LHCN-M2 (cell line): Measurements from ENCODE around the gene OSER1. TPM values are rescaled to one million over a fixed set of nuclear protein-coding genes. Genes with fewer than 3 reads are reported as not detected.
"Not testable (repeated sequence)": the region's sequence is repeated elsewhere in the genome, so short reads cannot be mapped to it uniquely, and the experiment has no call there.

Experiments used
- DNase-seq: peaks from one replicate; pipeline ENCODE4 v3.0.0-alpha.2; 2012; ENCODE audit warnings: low read depth
- polyA plus RNA-seq: library from polyadenylated mRNA; unstranded; fragments of >200 nt; gene quantifications from one replicate; pipeline ENCODE4 v1.2.1, GENCODE V29; 2012; ENCODE audit warnings: missing spikeins
- total RNA-seq: library from RNA; depleted of rRNA; stranded (reverse); fragments of >200 nt; gene quantifications from 2 replicates; pipeline ENCODE4 v1.2.3, GENCODE V29; 2014; rRNA removed

The OSER1 gene
- total RNA-seq: 32.4 and 35.5 TPM in 2 replicates
- 27.9 TPM for polyA plus RNA-seq

DNA sequence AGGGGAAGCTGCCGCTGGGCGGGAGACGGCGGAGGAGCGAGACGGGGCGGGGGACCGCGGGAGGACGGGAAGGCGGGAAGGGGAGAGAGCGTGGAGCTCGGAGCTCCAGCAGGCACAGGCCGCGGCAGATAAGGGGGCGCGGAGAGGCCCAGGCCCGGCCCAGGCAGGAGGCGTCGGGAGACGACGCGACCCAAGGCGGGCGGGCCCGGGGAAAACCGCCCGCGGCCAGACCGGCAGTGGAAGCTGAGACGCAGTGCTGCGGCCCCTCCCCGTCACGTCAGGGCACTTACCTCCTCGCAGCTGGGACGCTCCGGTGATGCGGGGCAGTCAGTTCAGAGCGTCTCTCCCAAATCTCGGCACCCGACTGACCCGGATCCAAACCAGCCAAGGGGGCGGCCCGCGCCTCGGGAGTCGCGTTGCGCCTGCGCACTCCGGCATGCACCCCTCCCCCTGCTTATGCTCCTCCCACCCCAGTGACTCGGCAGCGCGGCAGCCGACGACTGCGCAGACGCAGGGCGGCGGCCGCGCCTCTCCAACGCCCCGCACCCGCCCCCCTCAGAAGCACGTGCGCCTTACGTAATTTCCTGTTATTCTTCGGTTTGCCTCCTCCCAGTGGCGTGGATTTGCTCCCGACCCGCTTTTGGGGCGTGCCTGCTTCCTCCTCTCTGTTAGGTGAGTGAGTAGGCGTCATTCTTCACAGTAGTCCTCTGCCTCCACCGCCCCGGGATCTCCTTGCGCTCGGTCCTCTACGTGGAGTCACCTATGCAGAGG lies at the start of gene OSER1:
OSER1 (minus strand) TSS at position 366 of the 771 bp plus-strand sequence. CDS start 3,814 bp downstream, outside the sequence.
- DNase-seq: peak; percentile 96

DNA sequence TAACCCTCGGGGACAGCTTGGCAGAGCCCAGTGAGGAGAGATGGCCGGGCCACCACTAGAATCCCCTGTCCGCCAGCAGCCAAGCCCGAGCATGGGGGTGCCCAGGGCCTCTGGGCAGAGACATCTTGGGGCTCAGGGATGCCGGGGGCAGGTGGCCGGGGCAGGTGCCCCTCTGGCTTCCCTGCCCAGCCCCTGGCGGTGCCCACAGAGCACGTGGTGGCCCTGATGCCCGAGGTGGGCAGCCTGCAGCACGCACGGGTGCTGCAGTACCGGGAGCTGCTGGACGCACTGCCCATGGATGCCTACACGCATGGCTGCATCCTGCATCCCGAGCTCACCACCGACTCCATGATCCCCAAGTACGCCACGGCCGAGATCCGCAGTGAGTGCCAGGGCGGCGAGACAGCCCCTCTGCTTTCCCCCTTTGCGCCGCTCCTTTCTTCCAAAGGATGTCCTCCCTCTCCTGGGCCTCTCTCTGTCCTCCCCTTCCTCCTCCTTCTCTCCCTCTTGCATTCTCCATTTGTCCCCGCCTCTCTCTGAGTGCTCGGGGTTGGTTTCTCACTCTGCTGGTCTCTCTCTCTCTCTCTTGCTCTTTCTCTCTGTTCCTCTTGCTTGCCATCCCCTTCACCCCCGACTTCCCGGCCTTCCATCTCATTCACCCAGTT lies 47.8 kb upstream of the OSER1 start:
- DNase-seq: no peak

GRCh38 chr20:44256961-44257360 lies 46.4 kb upstream of the OSER1 start:
- no peak for DNase-seq

DNA sequence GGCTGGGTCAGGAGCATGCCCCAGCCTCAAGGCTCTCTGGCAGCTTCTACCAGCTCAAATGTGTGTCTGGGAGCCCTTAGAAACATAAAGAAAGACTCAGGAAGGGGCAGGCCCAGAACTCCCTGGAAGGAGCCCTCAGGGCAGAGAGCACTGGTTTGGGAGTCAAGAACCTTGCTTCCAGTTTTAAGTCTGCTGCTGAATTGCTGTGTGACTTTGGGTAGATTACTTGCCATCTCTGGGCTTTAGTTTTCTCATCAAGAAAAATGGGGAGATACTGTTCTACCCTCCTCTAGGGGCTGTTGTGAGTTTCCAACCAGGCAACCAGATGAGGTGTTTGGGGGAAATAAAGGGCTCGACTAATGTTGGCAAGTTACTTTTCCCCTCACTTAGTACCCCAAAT lies 45.4 kb upstream of the OSER1 start:
- no peak for DNase-seq

GRCh38 chr20:44254073-44254472 lies 43.5 kb upstream of the OSER1 start:
- no peak for DNase-seq

DNA sequence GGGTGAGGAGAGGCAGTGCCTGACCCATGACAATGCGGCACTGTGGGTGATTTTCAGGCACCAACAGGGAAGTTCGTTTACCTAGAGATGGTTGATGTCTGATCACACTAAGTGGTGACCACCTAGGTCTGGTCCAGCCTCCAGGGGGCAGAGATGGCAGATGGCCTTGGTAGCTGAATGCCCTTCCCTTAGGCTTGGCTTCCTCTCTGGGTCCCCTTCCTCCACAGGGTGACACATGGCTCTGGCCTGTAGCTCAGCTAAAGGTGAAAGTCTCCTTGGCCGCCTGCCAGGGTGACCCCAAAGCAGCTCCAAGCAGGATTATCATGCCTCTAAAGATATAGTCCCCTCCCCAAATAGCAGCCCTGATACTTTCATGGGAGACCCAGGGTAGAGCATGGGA lies 43.0 kb upstream of the OSER1 start:
- DNase-seq: no peak

GRCh38 chr20:44251284-44251683 lies 40.7 kb upstream of the OSER1 start:
- DNase-seq: no peak

GRCh38 chr20:44248410-44248759 lies 37.8 kb upstream of the OSER1 start:
- no peak for DNase-seq

- DNase-seq: peak; percentile 40
Observed at GRCh38 chr20:44247586-44248409, 37.2 kb upstream of the OSER1 start.

DNA sequence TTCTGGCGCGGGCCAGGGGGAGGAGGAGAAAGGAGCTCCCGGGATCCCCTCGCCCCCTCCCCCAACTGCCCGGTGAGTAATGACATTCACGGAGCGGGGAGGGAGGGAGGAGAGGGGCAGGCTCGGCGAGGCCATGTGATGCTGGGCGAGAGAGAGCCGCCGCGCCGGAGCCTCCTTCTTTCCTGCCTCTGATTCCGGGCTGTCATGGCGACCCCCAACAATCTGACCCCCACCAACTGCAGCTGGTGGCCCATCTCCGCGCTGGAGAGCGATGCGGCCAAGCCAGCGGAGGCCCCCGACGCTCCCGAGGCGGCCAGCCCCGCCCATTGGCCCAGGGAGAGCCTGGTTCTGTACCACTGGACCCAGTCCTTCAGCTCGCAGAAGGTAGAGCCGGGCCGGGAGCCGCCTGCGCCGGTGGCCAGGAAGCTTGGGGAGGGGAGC lies 36.6 kb upstream of the OSER1 start, which contains the start of gene GDAP1L1:
GDAP1L1 (plus strand) TSS at position 178 of the 441 bp plus-strand sequence; CDS start at position 205, 27 bp downstream.
- no peak for DNase-seq

- no peak for DNase-seq
Observed at GRCh38 chr20:44245977-44246376, 35.4 kb upstream of the OSER1 start.

- no peak for DNase-seq
Observed at GRCh38 chr20:44241796-44242195, 31.2 kb upstream of the OSER1 start.

- DNase-seq: not testable (repeated sequence)
Observed at GRCh38 chr20:44236840-44237239, 26.3 kb upstream of the OSER1 start.

GRCh38 chr20:44235702-44236101 lies 25.1 kb upstream of the OSER1 start:
- no peak for DNase-seq

DNA sequence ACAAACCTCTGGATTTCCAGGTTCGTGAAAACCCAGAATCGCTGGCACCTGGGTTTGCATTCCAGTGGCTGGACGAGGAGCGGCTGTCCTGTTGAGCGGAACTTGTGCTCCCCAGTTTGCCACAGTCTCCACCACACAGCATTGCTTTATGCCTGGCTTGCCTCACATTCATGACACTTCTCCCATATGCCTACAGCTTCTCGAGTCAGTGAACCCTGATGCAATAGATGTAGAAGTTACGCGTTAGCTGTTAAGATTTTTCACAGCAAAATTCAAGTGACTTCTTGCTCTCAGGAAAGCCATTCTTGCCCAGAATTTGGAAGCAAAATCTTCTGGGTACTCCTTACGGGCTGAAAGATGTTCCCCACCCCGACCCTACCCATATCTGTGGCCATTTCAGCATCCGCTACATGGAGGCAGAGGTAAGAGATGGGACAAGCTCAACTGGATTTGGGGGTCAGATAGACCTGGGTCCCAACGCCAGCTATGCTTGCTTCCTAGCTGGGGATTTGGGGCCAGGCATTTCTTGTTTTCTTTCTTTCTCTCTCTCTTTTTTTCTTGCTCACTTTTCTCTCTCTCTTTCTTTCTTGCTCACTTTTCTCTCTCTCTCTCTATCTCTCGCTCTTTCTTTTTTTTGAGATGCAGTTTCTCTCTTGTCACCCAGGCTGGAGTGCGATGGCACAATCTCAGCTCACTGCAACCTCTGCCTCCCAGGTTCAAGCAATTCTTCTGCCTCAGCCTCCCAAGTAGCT lies 24.2 kb upstream of the OSER1 start:
- DNase-seq: no peak

DNA sequence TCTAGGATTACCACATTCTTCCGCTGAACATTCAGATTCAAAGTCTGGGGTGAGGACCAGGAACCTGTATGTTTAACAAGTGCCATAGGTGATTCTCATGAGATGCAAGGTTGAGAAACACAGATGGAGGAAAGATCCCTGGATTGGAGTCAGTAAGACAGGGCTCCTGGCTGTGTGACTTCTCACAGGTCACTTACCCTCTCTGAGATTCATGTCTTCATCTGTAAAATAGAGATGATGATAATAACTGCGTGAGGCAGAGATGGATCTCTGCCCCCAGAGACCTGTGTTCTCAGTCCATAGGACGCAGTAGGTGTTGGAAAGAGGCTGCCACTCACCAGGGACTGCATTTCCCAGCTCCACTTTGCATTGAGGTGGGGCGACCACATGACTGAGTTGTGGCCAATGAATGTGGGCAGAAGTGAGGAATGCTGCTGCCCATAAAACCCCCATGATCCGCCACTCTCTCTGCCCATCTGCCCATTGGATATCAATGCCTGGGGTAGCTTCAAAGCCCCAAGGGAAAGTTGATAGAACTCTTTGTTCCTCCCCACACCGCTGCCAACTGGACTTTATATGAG lies 23.0 kb upstream of the OSER1 start:
- no peak for DNase-seq

GRCh38 chr20:44232469-44232856 lies 21.9 kb upstream of the OSER1 start:
- not testable (repeated sequence) for DNase-seq

GRCh38 chr20:44231713-44232468 lies 21.3 kb upstream of the OSER1 start:
- DNase-seq: no peak

- peak; percentile 51 for DNase-seq
Observed at GRCh38 chr20:44231193-44231592, 20.6 kb upstream of the OSER1 start.
